Trophoblast cell (in vitro differentiated cells and primary cell): Measurements from ENCODE around the gene NEMP1.

Experiments
- DNase-seq, 2 donors: peaks; one replicate each; pipeline ENCODE4 v3.0.0-alpha.2; 2016
- H2AFZ ChIP-seq: 2 replicates; pipeline ENCODE4 v1.6.1; 2013; ENCODE audit warnings: low read length, moderate library complexity, mild to moderate bottlenecking; ENCODE audit not compliant: insufficient read depth, poor library complexity
- H2AK5ac ChIP-seq: 2 replicates; pipeline ENCODE4 v1.6.1; 2013; ENCODE audit warnings: mild to moderate bottlenecking, low read length
- H2BK120ac ChIP-seq: 2 replicates; pipeline ENCODE4 v1.6.1; 2013; ENCODE audit warnings: low read length, mild to moderate bottlenecking, moderate library complexity; ENCODE audit not compliant: insufficient read depth, poor library complexity
- H2BK12ac ChIP-seq: 2 replicates; pipeline ENCODE4 v1.6.1; 2013; ENCODE audit warnings: mild to moderate bottlenecking, low read length, moderate library complexity
- H2BK5ac ChIP-seq: 2 replicates; pipeline ENCODE4 v1.6.1; 2013; ENCODE audit warnings: low read length, low read depth, moderate library complexity, mild to moderate bottlenecking; ENCODE audit not compliant: poor library complexity
- H3K14ac ChIP-seq: 2 replicates; pipeline ENCODE4 v1.6.1; 2013; ENCODE audit warnings: mild to moderate bottlenecking, low read length
- H3K18ac ChIP-seq: 2 replicates; pipeline ENCODE4 v1.6.1; 2013; ENCODE audit warnings: mild to moderate bottlenecking, low read length
- H3K23ac ChIP-seq: 2 replicates; pipeline ENCODE4 v1.6.1; 2013; ENCODE audit warnings: low read length
- H3K27ac ChIP-seq: 2 replicates; pipeline ENCODE4 v1.5.1; 2013; ENCODE audit warnings: low read depth, mild to moderate bottlenecking, inconsistent platforms, low read length, moderate library complexity
- H3K27me3 ChIP-seq: 2 replicates; pipeline ENCODE4 v1.6.1; 2013; ENCODE audit warnings: inconsistent platforms, mild to moderate bottlenecking, low read length, moderate library complexity; ENCODE audit not compliant: insufficient read depth
- H3K36me3 ChIP-seq, 2 experiments: 1 replicate in 1 of 2; 2 replicates in 1 of 2; pipeline ENCODE4 v1.6.1; 2013; ENCODE audit warnings: low read length in 2 of 2, mild to moderate bottlenecking in 2 of 2, moderate library complexity in 1 of 2; ENCODE audit not compliant: insufficient read depth in 2 of 2, control insufficient read depth in 1 of 2
- H3K4ac ChIP-seq: 2 replicates; pipeline ENCODE4 v1.6.1; 2013; ENCODE audit warnings: low read depth, mild to moderate bottlenecking, low read length, moderate library complexity
- H3K4me1 ChIP-seq, 2 experiments: 1 replicate in 1 of 2; 2 replicates in 1 of 2; pipeline ENCODE4 v1.6.1; 2013; ENCODE audit warnings: low read length in 2 of 2, mild to moderate bottlenecking in 2 of 2, moderate library complexity in 1 of 2; ENCODE audit not compliant: insufficient read depth in 2 of 2, control insufficient read depth in 1 of 2
- H3K4me2 ChIP-seq: 2 replicates; pipeline ENCODE4 v1.6.1; 2013; ENCODE audit warnings: inconsistent platforms, mild to moderate bottlenecking, low read length, moderate library complexity
- H3K4me3 ChIP-seq: 2 replicates; pipeline ENCODE4 v1.5.1; 2013; ENCODE audit warnings: mild to moderate bottlenecking, low read depth, low read length, inconsistent platforms
- H3K79me1 ChIP-seq: one replicate; pipeline ENCODE4 v1.6.1; 2013; ENCODE audit warnings: low read length
- H3K79me2 ChIP-seq: 2 replicates; pipeline ENCODE4 v1.6.1; 2013; ENCODE audit warnings: low read length, mild to moderate bottlenecking; ENCODE audit not compliant: control insufficient read depth, insufficient read depth, poor library complexity
- H3K9ac ChIP-seq: 2 replicates; pipeline ENCODE4 v1.6.1; 2013; ENCODE audit warnings: mild to moderate bottlenecking, low read length
- H3K9me3 ChIP-seq: 2 replicates; pipeline ENCODE4 v1.6.1; 2013; ENCODE audit warnings: low read depth, mild to moderate bottlenecking, control low read depth, inconsistent platforms, low read length; ENCODE audit not compliant: insufficient read depth
- H4K12ac ChIP-seq: 2 replicates; pipeline ENCODE4 v1.6.1; 2013; ENCODE audit warnings: low read depth, mild to moderate bottlenecking, low read length, moderate library complexity
- H4K8ac ChIP-seq: 2 replicates; pipeline ENCODE4 v1.6.1; 2013; ENCODE audit warnings: low read depth, mild to moderate bottlenecking, low read length, moderate library complexity
- H4K91ac ChIP-seq: one replicate; pipeline ENCODE4 v1.6.1; 2013; ENCODE audit warnings: low read depth, mild to moderate bottlenecking, low read length, moderate library complexity
- WGBS: extraction: QIAGEN DNeasy Blood & Tissue Kit; methylation state at CpG from one replicate; pipeline ENCODE4 v1.1.7; 2013; ENCODE audit warnings: missing lambda C conversion rate; ENCODE audit not compliant: insufficient read length, insufficient coverage; ENCODE audit errors: extremely low coverage; 5-methylcytosine and 5-hydroxymethylcytosine counted together

The NEMP1 gene

DNA sequence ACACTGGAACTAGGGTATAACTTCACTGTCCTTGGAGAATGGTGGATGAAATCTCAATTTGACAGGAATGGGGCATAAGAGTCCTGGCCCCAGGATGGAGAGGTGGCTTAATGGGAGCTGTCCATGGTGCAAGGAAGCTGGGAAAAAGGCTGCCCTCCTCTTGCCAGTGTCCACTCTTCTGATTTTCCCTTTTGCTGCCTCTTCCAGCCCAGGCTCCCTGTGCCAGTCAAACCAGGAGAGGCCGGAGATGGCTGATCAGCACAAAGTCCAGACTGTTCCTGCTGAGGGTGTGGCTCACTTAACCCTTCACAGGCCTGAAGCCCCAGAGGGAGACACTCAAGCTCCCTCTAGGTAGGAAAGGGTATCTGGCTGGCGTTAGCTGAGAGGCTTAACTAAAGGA lies 28.7 kb downstream of the NEMP1 start, which contains the start of gene MYO1A:
MYO1A (minus strand) TSS at position 240 of the 400 bp plus-strand sequence. CDS start 1,806 bp downstream, outside the sequence.
- Histone ChIP-seq H3K4ac (no peak within 1 kb of the TSS), H3K4me1 (no peaks in the 10 kb centered on the region)

GRCh38 chr12:57049119-57049446 lies 29.5 kb downstream of the NEMP1 start:
- H3K9ac ChIP-seq = no peak overlapping the region
- no peak overlapping the region for H3K14ac ChIP-seq
- H3K79me2 ChIP-seq = no peaks in the 10 kb centered on the region

More for the DNA sequence above, 28.7 kb downstream of the NEMP1 start, which contains the start of gene MYO1A:
- WGBS = no CpG with 5 or more reads among the region's 2 CpGs
- Histone ChIP-seq H3K9me3 (peaks cover 1% of the 10 kb centered on the region), H3K14ac (no peak within 1 kb of the TSS), H3K18ac (no peak within 1 kb of the TSS), H3K23ac (no peak within 1 kb of the TSS), H2BK12ac (no peak within 1 kb of the TSS), H4K8ac (no peak within 1 kb of the TSS), H3K79me1 (no peaks in the 10 kb centered on the region), H4K12ac (no peak within 1 kb of the TSS), H2BK5ac (no peak within 1 kb of the TSS), H3K27me3 (no peaks in the 10 kb centered on the region), H2AFZ (no peak within 1 kb of the TSS), H2AK5ac (no peak within 1 kb of the TSS), H2BK120ac (no peak within 1 kb of the TSS), H3K4me2 (no peak within 1 kb of the TSS), H3K79me2 (no peaks in the 10 kb centered on the region), H4K91ac (no peak within 1 kb of the TSS), H3K4me3 (no peak within 1 kb of the TSS), H3K9ac (no peak within 1 kb of the TSS), H3K36me3 (peaks cover 0 to 6% of the 10 kb centered on the region in 2 experiments), H3K27ac (no peak within 1 kb of the TSS)
- peak in 1 of 2 donors; percentile 21 for DNase-seq

GRCh38 chr12:57048423-57049118 lies 30.0 kb downstream of the NEMP1 start:
- no peak overlapping the region for H3K18ac ChIP-seq
- no peaks in the 10 kb centered on the region for H3K79me2 ChIP-seq
- no peak overlapping the region for H4K8ac ChIP-seq
- H3K4me1 ChIP-seq = no peaks in the 10 kb centered on the region
- H3K4me3 ChIP-seq = no peak overlapping the region
- H2BK5ac ChIP-seq = no peak overlapping the region
- H3K9ac ChIP-seq = no peak overlapping the region
- H3K79me1 ChIP-seq = no peaks in the 10 kb centered on the region
- no peak overlapping the region for H3K4me2 ChIP-seq
- H3K27ac ChIP-seq = no peak overlapping the region
- H4K12ac ChIP-seq = no peak overlapping the region
- no peak overlapping the region for H4K91ac ChIP-seq
- H3K4ac ChIP-seq = no peak overlapping the region
- H3K36me3 ChIP-seq = no peaks in the 10 kb centered on the region
- no peak overlapping the region for H3K23ac ChIP-seq
- no peak overlapping the region for H2AK5ac ChIP-seq
- H2BK120ac ChIP-seq = no peak overlapping the region
- no peak overlapping the region for H3K14ac ChIP-seq
- H2BK12ac ChIP-seq = no peak overlapping the region
- DNase-seq = no peak
- H3K27me3 ChIP-seq = no peaks in the 10 kb centered on the region
- H2AFZ ChIP-seq = no peak overlapping the region
- peaks cover 1% of the 10 kb centered on the region for H3K9me3 ChIP-seq
- WGBS = no CpG with 5 or more reads among the region's 1 CpG

More at GRCh38 chr12:57049119-57049446, 29.5 kb downstream of the NEMP1 start:
- no peak overlapping the region for H4K91ac ChIP-seq
- H4K12ac ChIP-seq = no peak overlapping the region
- no peak overlapping the region for H2BK12ac ChIP-seq
- no peak overlapping the region for H3K4ac ChIP-seq
- no peak overlapping the region for H2BK120ac ChIP-seq
- no peak overlapping the region for H3K23ac ChIP-seq
- no CpG with 5 or more reads among the region's 4 CpGs for WGBS
- no peak for DNase-seq
- no peaks in the 10 kb centered on the region for H3K4me1 ChIP-seq
- H2BK5ac ChIP-seq = no peak overlapping the region
- no peak overlapping the region for H3K4me2 ChIP-seq
- H4K8ac ChIP-seq = no peak overlapping the region
- H3K4me3 ChIP-seq = no peak overlapping the region
- H3K9me3 ChIP-seq = peaks cover 1% of the 10 kb centered on the region
- no peak overlapping the region for H2AFZ ChIP-seq
- no peaks in the 10 kb centered on the region for H3K27me3 ChIP-seq
- H2AK5ac ChIP-seq = no peak overlapping the region
- H3K18ac ChIP-seq = no peak overlapping the region
- no peaks in the 10 kb centered on the region for H3K36me3 ChIP-seq
- H3K79me1 ChIP-seq = no peaks in the 10 kb centered on the region
- no peak overlapping the region for H3K27ac ChIP-seq

GRCh38 chr12:57047981-57048380 lies 30.6 kb downstream of the NEMP1 start:
- Histone ChIP-seq H3K27ac (no peak overlapping the region), H4K12ac (no peak overlapping the region), H2BK12ac (no peak overlapping the region), H3K27me3 (no peaks in the 10 kb centered on the region), H3K4ac (no peak overlapping the region), H3K79me2 (no peaks in the 10 kb centered on the region), H4K8ac (no peak overlapping the region), H3K14ac (no peak overlapping the region), H3K9me3 (peaks cover 1% of the 10 kb centered on the region), H3K18ac (no peak overlapping the region), H3K4me1 (no peaks in the 10 kb centered on the region), H4K91ac (no peak overlapping the region), H2AFZ (no peak overlapping the region), H3K79me1 (no peaks in the 10 kb centered on the region), H3K9ac (no peak overlapping the region), H3K36me3 (no peaks in the 10 kb centered on the region), H3K23ac (no peak overlapping the region), H2BK120ac (no peak overlapping the region), H3K4me3 (no peak overlapping the region), H3K4me2 (no peak overlapping the region), H2AK5ac (no peak overlapping the region), H2BK5ac (no peak overlapping the region)
- no CpG with 5 or more reads among the region's 1 CpG for WGBS
- peak; percentile 85 to 90 for DNase-seq
